EH (cell line): Measurements from ENCODE around the gene TUBE1.
"Not testable (repeated sequence)": the region's sequence is repeated elsewhere in the genome, so short reads cannot be mapped to it uniquely, and the experiment has no call there.

Source experiments
- DNase-seq: peaks from one replicate; pipeline ENCODE4 v3.0.0-alpha.2; 2015; ENCODE audit warnings: low read depth

Gene TUBE1, protein sequence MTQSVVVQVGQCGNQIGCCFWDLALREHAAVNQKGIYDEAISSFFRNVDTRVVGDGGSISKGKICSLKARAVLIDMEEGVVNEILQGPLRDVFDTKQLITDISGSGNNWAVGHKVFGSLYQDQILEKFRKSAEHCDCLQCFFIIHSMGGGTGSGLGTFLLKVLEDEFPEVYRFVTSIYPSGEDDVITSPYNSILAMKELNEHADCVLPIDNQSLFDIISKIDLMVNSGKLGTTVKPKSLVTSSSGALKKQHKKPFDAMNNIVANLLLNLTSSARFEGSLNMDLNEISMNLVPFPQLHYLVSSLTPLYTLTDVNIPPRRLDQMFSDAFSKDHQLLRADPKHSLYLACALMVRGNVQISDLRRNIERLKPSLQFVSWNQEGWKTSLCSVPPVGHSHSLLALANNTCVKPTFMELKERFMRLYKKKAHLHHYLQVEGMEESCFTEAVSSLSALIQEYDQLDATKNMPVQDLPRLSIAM

DNA sequence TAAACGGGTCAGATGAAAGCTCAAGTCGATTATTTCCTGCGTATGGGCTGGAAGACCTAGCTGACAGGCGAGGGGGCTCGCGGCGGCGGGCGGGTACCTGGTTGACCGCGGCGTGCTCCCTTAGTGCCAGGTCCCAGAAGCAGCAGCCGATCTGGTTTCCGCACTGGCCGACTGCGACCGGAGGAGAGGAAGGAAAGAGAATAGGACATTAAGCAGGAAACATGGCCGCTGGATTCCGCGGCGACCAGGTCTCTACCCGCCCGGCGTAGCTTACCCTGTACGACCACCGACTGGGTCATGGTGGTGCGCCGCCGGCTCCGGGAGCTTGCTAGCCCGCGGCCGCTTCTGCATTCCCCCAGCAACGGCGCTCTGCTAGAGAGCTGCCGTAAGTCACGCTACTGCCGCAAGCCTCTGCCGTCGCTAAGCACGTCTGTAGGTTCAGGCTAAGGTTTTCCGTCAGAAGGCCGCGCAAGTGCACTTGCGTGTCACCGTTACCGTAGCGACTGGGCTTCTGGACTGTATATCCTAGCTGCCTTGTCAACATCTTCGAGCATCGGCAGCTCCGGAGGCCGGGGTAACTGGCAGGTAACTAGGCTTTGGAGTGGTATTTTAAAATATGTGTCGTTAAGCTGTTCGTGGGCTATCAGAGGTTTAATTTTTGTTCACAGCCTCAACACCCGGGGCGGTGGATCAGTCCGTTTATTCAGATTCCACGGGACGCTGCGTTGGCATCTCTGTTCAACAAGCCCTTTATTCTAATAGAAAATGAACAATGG, at the start of gene TUBE1, which contains the start of gene FAM229B:
TSS of gene TUBE1 (minus strand) at position 347 of the 776 bp plus-strand sequence. CDS start at position 299, 48 bp downstream.
TSS of gene FAM229B (plus strand) at position 456 of the 776 bp plus-strand sequence. CDS start 11,693 bp downstream, outside the sequence.
- DNase-seq: peak; percentile 97

DNA sequence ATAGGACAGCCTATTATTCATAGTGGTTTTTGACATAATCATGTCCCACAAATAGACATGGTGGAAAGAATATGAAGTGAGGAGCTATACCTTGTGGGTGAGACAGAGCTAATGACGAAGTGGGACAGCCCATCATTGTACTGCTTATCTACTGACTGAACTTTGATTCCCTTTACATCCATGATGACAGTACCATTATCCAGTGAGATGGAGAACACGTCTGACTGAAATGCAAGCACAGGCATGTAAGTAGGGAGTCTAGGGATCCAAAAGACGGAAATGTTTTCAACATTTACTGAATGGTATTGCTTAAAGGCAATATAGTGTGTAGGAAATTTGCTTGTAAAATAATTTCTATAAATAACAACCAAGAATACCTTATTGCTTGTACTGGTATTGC, 43.6 kb upstream of the TUBE1 start:
- DNase-seq: no peak

GRCh38 chr6:112128208-112128607, 40.9 kb upstream of the TUBE1 start:
- DNase-seq: no peak

DNA sequence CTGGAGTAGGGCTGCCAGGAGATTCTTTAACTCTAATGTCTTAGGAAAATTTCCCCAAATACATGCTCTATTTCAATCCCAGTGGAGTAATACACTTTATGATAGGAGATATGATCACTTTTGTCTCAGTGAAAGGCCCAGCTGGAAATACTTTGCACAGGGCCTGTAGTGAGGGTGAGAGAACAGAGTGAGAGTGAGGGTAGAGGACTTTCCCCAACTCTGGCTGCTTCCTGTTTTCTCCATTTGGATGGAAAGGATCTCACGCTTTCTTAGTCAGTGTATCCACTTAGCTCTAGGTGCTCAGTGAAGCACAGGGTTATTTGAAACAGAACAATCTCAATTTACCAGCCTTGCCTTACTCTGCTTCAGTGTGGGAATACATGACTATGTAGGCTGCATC, 36.7 kb upstream of the TUBE1 start:
- DNase-seq: no peak

DNA sequence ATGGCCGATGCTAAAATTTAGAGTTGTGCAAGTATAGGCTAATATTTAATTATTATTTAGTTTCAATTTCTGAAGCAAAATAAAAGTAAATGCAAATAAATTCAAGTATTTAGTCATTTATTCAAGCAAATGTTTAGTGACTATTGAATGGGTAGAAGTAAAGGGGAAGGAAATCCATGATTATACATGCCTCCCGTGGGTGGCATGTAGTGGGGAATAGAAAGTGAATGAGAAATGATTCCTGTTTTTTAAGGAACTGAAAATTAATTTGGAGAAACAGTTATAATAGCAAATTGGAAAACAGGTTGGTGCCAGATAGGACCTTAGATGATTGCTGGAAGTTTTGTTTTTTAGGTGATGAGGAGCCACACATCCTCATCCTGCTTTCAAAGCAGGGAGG, 35.5 kb upstream of the TUBE1 start:
- no peak for DNase-seq

- DNase-seq: no peak
These were observed 30.8 kb upstream of the TUBE1 start for GRCh38 chr6:112118034-112118433.

GRCh38 chr6:112117554-112117953, 30.3 kb upstream of the TUBE1 start:
- peak; percentile 35 for DNase-seq

- DNase-seq: no peak
These were observed 28.9 kb upstream of the TUBE1 start for GRCh38 chr6:112116221-112116620.

DNA sequence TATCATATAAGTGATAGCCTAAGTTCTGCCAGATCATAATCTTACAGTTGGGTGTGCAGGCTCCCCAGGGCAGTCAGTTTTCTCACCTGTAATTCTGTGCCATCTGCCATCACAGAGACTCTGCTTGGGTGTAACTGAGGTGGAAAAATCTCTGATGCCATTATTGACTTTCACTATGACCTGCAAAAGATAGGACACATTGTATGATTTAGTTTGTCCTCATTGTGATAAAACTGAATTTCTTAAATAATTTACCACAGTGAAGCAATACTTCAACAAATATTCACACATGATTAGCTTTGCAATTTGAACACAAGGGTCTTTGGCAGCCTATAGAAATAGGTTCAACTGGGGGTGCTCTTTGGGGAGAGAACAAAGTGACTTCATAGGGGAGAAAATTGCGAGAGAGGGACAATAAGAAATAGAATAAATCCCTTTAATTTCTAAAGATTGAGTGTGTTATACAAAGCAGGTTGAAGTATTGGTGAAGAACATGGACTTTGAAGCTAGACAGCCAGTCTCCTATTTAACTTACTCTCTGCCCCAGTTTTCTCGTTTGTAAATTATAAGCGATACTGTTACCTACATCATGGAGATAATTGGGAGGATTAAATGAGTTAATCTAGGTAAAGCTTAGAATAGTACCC, 27.4 kb upstream of the TUBE1 start:
- no peak for DNase-seq

GRCh38 chr6:112113918-112114317, 26.6 kb upstream of the TUBE1 start:
- no peak for DNase-seq

- DNase-seq: no peak
These were observed 26.1 kb upstream of the TUBE1 start for GRCh38 chr6:112113431-112113830.

GRCh38 chr6:112109262-112109661, 22.0 kb upstream of the TUBE1 start:
- no peak for DNase-seq

DNA sequence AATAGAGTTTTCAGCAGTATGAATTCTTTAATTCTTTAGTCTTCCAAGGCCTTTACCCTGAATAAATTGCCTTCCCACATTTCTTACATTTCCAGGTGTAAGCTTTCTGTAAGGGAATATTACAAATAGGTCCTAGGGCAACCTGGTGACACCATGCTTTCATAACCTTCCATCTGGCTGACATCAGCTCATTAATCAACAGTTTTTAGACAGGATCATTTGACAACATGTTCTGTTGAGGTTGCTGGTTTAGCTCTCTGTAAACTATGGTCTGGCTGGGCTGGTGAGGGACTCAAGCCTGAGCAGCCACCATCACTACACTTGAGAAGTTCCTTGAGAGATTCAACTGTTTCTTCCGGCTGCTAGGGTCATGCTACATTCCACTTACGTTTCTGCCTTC, 19.3 kb upstream of the TUBE1 start:
- no peak for DNase-seq

- not testable (repeated sequence) for DNase-seq
These were observed 18.7 kb upstream of the TUBE1 start for GRCh38 chr6:112106026-112106425.

DNA sequence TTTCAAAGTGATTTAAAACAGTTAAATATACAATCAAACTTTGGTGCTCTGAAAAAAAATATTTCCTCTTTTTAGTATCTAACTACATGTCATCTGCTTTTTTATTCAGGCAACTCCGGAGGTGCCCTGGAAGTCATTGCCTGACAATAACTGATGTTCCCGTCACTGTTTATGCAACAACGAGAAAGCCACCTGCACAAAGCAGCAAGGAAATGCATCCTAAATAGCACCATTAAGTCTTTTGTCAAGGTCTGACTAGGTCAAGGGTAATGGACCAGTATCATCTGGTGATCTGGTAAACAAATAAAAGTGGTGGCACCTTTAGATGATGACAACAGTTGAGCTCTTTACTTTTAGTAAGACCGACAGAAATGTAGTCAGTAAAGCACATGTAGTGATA, 13.3 kb upstream of the TUBE1 start:
- DNase-seq: no peak

- DNase-seq: no peak
These were observed 9.6 kb upstream of the TUBE1 start for GRCh38 chr6:112096901-112097300.

DNA sequence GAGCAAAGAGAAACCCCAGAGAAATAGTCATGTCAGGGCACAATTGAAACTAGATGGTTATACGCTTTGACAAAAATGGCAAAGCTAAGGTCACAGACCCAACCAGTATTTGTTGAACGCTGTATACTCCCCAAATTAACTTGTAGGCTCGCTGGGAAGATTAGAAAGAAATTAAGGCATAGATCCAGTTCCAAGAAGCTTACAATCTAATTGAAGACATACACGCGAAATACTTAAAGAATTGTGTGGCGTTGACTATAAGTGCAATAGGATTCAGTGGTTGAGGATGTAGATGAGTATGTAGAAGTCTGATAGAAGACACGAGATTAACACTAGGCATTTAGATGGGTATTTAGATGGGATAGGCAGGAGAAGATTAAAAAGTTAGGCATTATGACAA, 634 bp upstream of the TUBE1 start:
- no peak for DNase-seq

DNA sequence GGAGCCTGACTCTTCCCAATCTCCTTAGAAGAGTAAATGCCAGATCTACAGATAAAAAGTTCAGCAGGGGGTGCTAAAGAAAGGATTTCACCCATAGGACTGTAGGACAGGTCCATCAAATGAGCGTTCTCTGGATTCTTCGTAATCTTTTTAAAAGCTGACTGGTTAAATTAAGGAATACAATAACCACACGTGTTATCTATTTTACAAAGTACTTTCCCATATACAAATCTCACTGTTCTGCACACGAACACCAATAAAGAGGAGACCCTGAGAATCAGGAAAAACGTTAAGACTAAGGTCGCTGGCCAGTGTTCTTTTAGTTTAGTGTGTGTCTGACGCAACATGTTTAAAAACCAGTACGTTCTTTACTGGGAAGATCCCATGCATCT, 542 bp downstream of the TUBE1 start:
- peak; percentile 75 for DNase-seq

- DNase-seq: no peak
These were observed 1.8 kb downstream of the TUBE1 start for GRCh38 chr6:112085286-112086065.

DNA sequence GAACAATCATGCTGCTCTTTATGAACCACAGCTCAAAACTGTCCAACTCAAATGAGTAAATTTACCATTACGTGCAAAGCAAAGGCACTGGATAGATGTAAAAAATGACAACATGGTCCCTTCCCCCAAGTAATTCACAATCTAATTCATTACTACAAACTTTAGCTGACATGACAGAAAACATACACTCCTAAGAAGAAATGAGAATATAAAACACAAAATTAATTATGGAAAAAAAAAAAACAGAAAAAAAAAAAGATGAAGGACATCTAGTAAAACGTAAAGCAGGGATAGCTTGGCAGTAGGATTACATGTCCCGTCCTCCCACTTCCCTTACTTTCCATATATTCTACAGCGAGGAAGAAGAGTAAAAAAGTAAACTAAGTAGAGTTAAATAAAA, 5.7 kb downstream of the TUBE1 start:
- DNase-seq: no peak

DNA sequence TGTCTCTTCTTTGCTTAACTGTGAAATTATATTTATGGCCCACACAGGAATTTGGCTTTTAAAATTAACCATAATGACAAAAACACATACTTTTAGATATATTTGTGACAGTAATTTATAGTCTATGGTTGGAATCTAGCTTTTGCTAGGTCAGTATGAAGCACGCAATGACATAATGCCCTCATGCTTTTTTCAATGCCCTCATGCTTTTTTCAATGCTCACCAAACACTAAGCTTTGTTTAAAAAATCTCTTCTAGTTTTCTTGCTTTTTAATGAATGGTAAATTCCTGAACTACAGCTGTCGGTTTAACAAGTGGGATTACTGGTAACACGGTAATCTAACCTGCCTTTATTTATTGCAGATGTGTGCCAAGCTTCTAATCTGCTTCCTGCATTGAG, 20.7 kb downstream of the TUBE1 start:
- no peak for DNase-seq
